GM21360 (cell line): ENCODE results near the gene RABGAP1L.

Experiments used
- ATAC-seq: cut with Tn5 transposase; IDR thresholded peaks from one replicate; pipeline ENCODE4 v1.9.1; 2021; ENCODE audit warnings: mild to moderate bottlenecking, moderate library complexity; ENCODE audit not compliant: unreplicated experiment

RABGAP1L gene

GRCh38 chr1:174900317-174900716 is 741.0 kb downstream of the RABGAP1L start:
- no peak for ATAC-seq

GRCh38 chr1:174902531-174903099 is 743.3 kb downstream of the RABGAP1L start:
- no peak for ATAC-seq

GRCh38 chr1:174911606-174912005 is 752.3 kb downstream of the RABGAP1L start:
- ATAC-seq = no peak

GRCh38 chr1:174912264-174912663 is 752.9 kb downstream of the RABGAP1L start:
- no peak for ATAC-seq

GRCh38 chr1:174913225-174913903 is 754.0 kb downstream of the RABGAP1L start:
- ATAC-seq = no peak

GRCh38 chr1:174914991-174915390 is 755.7 kb downstream of the RABGAP1L start:
- no peak for ATAC-seq

GRCh38 chr1:174916846-174917245 is 757.5 kb downstream of the RABGAP1L start:
- ATAC-seq = no peak

GRCh38 chr1:174920093-174920492 is 760.8 kb downstream of the RABGAP1L start:
- no peak for ATAC-seq

- ATAC-seq = no peak
Observed at GRCh38 chr1:174922121-174922520, 762.8 kb downstream of the RABGAP1L start.

- no peak for ATAC-seq
Observed at GRCh38 chr1:174923820-174924219, 764.5 kb downstream of the RABGAP1L start.

- no peak for ATAC-seq
Observed at GRCh38 chr1:174928541-174928940, 769.2 kb downstream of the RABGAP1L start.

GRCh38 chr1:174931214-174931613 is 771.9 kb downstream of the RABGAP1L start:
- no peak for ATAC-seq

- no peak for ATAC-seq
Observed at GRCh38 chr1:174932587-174932986, 773.3 kb downstream of the RABGAP1L start.

- ATAC-seq = no peak
Observed at GRCh38 chr1:174935961-174936727, 776.8 kb downstream of the RABGAP1L start.

- ATAC-seq = no peak
Observed at GRCh38 chr1:174938281-174939007, 779.1 kb downstream of the RABGAP1L start.

- ATAC-seq = no peak
Observed at GRCh38 chr1:174939775-174940545, 780.6 kb downstream of the RABGAP1L start.

- no peak for ATAC-seq
Observed at GRCh38 chr1:174940646-174941175, 781.4 kb downstream of the RABGAP1L start.

- no peak for ATAC-seq
Observed at GRCh38 chr1:174942547-174943255, 783.4 kb downstream of the RABGAP1L start.

GRCh38 chr1:174946031-174946430 is 786.7 kb downstream of the RABGAP1L start:
- no peak for ATAC-seq

- ATAC-seq = no peak
Observed at GRCh38 chr1:174949061-174949460, 789.7 kb downstream of the RABGAP1L start.
